Transverse colon (tissue), 3 donors: Measurements from ENCODE around the gene C22orf31.

Experiments
- CTCF ChIP-seq, 5 experiments: fragments of 200-600 bp in 3 of 5; fragments of 450-650 bp in 2 of 5; sonication (generic) in 3 of 5; IDR thresholded peaks; 1 replicate in 2 of 5; 2 replicates in 3 of 5; pipeline ENCODE4 v1.5.1; 2016 to 2017; ENCODE audit warnings: antibody characterized with exemption in 5 of 5, inconsistent platforms in 3 of 5, mild to moderate bottlenecking in 2 of 5, moderate library complexity in 1 of 5
- POLR2A ChIP-seq: fragments of 450-650 bp; IDR thresholded peaks from one replicate; pipeline ENCODE4 v1.6.1; 2016; ENCODE audit warnings: antibody characterized with exemption, mild to moderate bottlenecking, moderate library complexity

- TF ChIP-seq CTCF (IDR thresholded peaks at IDR 0.05): no peak
- no peak for TF ChIP-seq POLR2A
These were observed 32.1 kb upstream of the C22orf31 start for GRCh38 chr22:29093501-29094300.
